ENCODE results near the gene PCBP4. TPM values are rescaled to one million over a fixed set of nuclear protein-coding genes. Genes with fewer than 3 reads are reported as not detected.

PCBP4 gene
- total RNA-seq, 4 donors from 2014 or later, result 22.4 to 382 (median 63.6) TPM

DNA sequence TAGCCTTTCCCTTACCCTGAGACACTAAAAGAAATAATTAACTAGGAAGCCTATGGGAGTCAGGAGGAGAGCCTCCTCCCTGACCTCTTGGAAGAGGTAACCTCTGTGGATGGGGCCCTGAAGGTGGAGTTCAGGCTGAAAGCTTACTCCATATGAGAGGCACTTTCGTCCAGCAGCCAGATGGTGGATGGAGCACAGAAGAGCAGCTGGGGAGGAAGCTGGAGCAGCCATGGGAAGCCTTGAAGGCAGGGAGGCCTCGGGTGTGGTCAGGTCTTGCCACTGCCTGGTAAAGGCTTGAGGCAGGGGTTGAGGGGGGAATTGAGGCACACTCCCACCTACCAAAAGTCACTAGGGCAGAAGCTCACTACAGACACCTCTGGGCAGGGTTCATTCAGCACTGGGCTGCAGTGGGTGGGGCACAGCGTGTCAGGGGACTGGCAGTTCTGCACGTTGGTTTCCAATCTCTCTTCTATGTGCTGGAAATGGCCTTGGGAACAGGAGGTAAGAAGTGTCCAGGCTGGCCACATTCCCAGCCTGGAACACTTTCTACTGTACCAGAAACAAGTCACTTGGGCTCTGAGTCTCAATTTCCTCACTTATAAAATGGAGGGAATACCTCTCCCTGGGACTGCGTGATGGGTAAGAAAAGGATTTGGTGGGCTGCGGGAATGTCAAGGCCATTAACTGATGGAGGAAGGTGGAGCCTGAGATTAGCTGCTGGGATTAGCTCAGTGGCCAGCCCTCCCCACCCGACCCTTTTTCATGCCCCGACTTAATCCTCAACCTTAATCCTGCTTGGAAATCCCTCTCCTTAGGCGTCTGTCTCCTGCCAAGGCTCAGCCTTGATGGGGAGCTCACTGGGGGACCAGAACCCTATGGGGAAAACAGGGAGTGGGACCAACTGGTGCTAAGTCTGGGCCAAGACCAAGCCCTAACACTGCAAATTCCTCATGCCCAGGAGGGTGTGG, 5.4 kb downstream of the PCBP4 start:
- no peak overlapping the region for H3K27ac ChIP-seq
- H3K27me3 ChIP-seq, result no peaks in the 10 kb centered on the region
- no peaks in the 10 kb centered on the region for H3K9me3 ChIP-seq
- no peak overlapping the region for H3K4me3 ChIP-seq
- in situ Hi-C loops (cut with MboI; ENCODE audit: low pct_ligation_motif_present in 1 of 4, low pct_unique_long_range_greater_than_20kb in 1 of 4, low sequenced_read_pairs in 3 of 4) (no loop called here), intact Hi-C loops (cut with DNase I; ENCODE audit: low total_unique reads) (no loop called here)
- no peaks in the 10 kb centered on the region for H3K36me3 ChIP-seq
- DNase-seq, result no peak
- H3K4me1 ChIP-seq, result peaks cover 3 to 20% (median 14%) of the 10 kb centered on the region in 4 donors
- TF ChIP-seq POLR2A (IDR thresholded peaks at IDR 0.05) (no peak), POLR2AphosphoS5 (IDR thresholded peaks at IDR 0.05) (no peak), EP300 (IDR thresholded peaks at IDR 0.05; ENCODE audit: low read depth) (no peak)
- TF ChIP-seq, protein P1, sequence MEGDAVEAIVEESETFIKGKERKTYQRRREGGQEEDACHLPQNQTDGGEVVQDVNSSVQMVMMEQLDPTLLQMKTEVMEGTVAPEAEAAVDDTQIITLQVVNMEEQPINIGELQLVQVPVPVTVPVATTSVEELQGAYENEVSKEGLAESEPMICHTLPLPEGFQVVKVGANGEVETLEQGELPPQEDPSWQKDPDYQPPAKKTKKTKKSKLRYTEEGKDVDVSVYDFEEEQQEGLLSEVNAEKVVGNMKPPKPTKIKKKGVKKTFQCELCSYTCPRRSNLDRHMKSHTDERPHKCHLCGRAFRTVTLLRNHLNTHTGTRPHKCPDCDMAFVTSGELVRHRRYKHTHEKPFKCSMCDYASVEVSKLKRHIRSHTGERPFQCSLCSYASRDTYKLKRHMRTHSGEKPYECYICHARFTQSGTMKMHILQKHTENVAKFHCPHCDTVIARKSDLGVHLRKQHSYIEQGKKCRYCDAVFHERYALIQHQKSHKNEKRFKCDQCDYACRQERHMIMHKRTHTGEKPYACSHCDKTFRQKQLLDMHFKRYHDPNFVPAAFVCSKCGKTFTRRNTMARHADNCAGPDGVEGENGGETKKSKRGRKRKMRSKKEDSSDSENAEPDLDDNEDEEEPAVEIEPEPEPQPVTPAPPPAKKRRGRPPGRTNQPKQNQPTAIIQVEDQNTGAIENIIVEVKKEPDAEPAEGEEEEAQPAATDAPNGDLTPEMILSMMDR (IDR thresholded peaks at IDR 0.05), result no peak
- WGBS, 2 donors (ENCODE audit: low coverage in 1 of 2), result 40 to 57% methylated on average over 1 to 9 of the region's 9 CpGs

DNA sequence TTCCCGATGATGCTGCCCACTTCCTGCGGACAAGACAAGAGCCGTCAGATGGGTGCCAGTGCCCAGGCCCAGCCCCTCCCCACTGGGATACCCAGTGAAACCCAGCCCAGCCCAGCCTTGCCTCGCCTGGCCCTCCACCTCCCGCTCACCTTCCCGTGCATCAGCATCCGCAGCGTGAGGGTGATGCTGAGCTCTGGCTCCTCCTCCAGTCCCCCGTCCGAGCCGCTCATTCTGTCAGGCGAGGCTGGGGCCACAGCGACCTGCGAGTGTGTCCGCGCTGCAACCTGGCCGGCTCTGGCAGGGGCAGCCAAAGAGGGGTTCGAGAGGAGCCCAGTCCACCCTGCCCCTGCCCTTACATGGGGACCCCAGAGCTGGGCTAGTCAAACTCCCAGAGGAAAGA, 6.2 kb downstream of the PCBP4 start:
- Histone ChIP-seq H3K4me1 (peaks cover 0 to 19% (median 13%) of the 10 kb centered on the region in 4 donors), H3K36me3 (no peaks in the 10 kb centered on the region), H3K27ac (no peak overlapping the region), H3K9me3 (no peaks in the 10 kb centered on the region), H3K4me3 (no peak overlapping the region), H3K27me3 (peaks cover 7% of the 10 kb centered on the region)
- intact Hi-C loops (cut with DNase I; ENCODE audit: low total_unique reads) (no loop called here), in situ Hi-C loops (cut with MboI; ENCODE audit: low pct_ligation_motif_present in 1 of 4, low pct_unique_long_range_greater_than_20kb in 1 of 4, low sequenced_read_pairs in 3 of 4) (no loop called here)
- TF ChIP-seq POLR2AphosphoS5 (IDR thresholded peaks at IDR 0.05), result no peak
- TF ChIP-seq POLR2A (IDR thresholded peaks at IDR 0.05), result no peak
- no peak for TF ChIP-seq EP300 (IDR thresholded peaks at IDR 0.05; ENCODE audit: low read depth)
- TF ChIP-seq, protein P1 (IDR thresholded peaks at IDR 0.05), result no peak
- no peak for DNase-seq
- WGBS, 2 donors (ENCODE audit: low coverage in 1 of 2), result 95% methylated on average over 18 of the region's 18 CpGs; no CpG with 5 or more reads in 1 of the 2 donors

DNA sequence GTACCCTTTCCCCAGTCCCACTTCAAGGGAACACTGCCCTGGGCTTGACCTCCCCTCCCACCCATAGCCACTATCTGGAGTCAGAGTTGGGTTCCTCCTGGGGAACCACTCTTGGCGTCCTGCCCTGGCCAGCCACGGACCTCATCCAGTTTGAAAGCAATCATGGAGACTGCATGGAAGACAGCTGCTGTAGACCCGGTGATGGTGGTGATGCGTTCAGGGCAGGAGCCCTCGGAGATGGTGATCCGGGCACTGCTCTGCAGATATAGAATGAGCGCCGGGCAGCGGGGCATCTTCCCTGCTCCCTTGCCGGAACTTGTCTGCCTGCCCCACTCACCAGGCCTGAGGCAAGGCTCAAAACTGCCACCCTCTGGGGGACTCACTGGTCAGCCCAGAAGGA, 6.9 kb downstream of the PCBP4 start:
- intact Hi-C loops (cut with DNase I; ENCODE audit: low total_unique reads), result no loop called here
- no peak for TF ChIP-seq POLR2AphosphoS5 (IDR thresholded peaks at IDR 0.05)
- no peak for TF ChIP-seq EP300 (IDR thresholded peaks at IDR 0.05; ENCODE audit: low read depth)
- TF ChIP-seq, protein P1 (IDR thresholded peaks at IDR 0.05), result no peak
- TF ChIP-seq POLR2A (IDR thresholded peaks at IDR 0.05), result no peak
- 86 to 95% methylated on average over 4 to 10 of the region's 10 CpGs for WGBS, 2 donors (ENCODE audit: low coverage in 1 of 2)
- H3K27ac ChIP-seq, result no peak overlapping the region
- H3K4me1 ChIP-seq, result peaks cover 0 to 24% (median 10%) of the 10 kb centered on the region in 4 donors
- in situ Hi-C loops (cut with MboI; ENCODE audit: low pct_ligation_motif_present in 1 of 4, low pct_unique_long_range_greater_than_20kb in 1 of 4, low sequenced_read_pairs in 3 of 4), result no loop called here
- no peak overlapping the region for H3K4me3 ChIP-seq
- no peaks in the 10 kb centered on the region for H3K9me3 ChIP-seq
- no peaks in the 10 kb centered on the region for H3K36me3 ChIP-seq
- peaks cover 12% of the 10 kb centered on the region for H3K27me3 ChIP-seq
- DNase-seq, result no peak

DNA sequence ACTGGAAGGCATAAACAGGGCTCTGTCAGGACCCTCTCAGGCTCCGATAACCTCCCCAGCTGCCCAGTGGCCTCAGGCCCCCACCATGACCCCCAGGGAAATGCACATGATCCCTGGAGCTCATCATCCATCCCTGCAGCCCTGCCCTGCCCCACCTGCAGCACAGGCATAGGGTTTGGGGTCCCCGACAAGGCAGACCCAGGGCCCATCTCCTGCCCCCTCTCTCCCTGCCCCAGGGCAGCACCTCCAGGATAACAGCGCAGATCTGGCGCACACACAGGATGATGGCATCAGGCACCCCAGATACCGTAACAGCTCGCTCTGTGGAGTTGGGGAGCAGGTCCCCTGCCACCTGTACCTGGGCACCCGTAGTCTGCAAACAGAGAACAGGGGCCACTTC, 7.6 kb downstream of the PCBP4 start:
- no peak overlapping the region for H3K4me3 ChIP-seq
- 96% methylated on average over 7 of the region's 7 CpGs; no CpG with 5 or more reads in 1 of the 2 donors for WGBS, 2 donors (ENCODE audit: low coverage in 1 of 2)
- H3K27me3 ChIP-seq, result peaks cover 19% of the 10 kb centered on the region
- no peaks in the 10 kb centered on the region for H3K9me3 ChIP-seq
- no peak for DNase-seq
- no peaks in the 10 kb centered on the region for H3K36me3 ChIP-seq
- H3K4me1 ChIP-seq, result peaks cover 0 to 27% (median 10%) of the 10 kb centered on the region in 4 donors
- TF ChIP-seq POLR2AphosphoS5 (IDR thresholded peaks at IDR 0.05) (no peak), POLR2A (IDR thresholded peaks at IDR 0.05) (no peak), EP300 (IDR thresholded peaks at IDR 0.05; ENCODE audit: low read depth) (no peak)
- TF ChIP-seq, protein P1 (IDR thresholded peaks at IDR 0.05), result no peak
- no peak overlapping the region for H3K27ac ChIP-seq
- in situ Hi-C loops (cut with MboI; ENCODE audit: low pct_ligation_motif_present in 1 of 4, low pct_unique_long_range_greater_than_20kb in 1 of 4, low sequenced_read_pairs in 3 of 4) (no loop called here), intact Hi-C loops (cut with DNase I; ENCODE audit: low total_unique reads) (no loop called here)

All from transverse colon (tissue), 4 donors.